ENCODE measurements around the gene CX3CL1.

DNA sequence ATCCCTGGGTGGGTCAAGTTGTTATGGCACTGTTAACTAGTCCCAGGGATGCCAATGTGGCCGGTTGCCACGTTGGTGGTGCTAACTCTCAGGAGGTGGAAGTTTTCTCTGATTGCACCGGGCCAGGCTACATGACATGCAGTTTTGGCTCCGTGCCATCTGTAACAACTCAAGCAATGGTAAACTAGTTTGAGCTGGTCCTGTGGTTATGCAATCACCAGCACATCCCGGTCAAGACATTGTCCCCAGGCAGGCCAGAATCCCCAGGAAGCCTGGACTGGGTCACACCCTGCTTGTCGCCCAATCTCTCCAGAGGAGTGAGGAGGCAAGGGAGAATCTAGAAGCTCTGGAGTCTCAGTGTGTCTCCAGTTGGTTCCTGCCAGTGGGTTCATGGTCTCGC lies 22.2 kb downstream of the CX3CL1 start:
- TF ChIP-seq, protein P1, sequence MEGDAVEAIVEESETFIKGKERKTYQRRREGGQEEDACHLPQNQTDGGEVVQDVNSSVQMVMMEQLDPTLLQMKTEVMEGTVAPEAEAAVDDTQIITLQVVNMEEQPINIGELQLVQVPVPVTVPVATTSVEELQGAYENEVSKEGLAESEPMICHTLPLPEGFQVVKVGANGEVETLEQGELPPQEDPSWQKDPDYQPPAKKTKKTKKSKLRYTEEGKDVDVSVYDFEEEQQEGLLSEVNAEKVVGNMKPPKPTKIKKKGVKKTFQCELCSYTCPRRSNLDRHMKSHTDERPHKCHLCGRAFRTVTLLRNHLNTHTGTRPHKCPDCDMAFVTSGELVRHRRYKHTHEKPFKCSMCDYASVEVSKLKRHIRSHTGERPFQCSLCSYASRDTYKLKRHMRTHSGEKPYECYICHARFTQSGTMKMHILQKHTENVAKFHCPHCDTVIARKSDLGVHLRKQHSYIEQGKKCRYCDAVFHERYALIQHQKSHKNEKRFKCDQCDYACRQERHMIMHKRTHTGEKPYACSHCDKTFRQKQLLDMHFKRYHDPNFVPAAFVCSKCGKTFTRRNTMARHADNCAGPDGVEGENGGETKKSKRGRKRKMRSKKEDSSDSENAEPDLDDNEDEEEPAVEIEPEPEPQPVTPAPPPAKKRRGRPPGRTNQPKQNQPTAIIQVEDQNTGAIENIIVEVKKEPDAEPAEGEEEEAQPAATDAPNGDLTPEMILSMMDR (IDR thresholded peaks at IDR 0.05) = no peak
- TF ChIP-seq POLR2AphosphoS5 (IDR thresholded peaks at IDR 0.05) = peak; percentile 30 to 75 (median 43)
- no peak for TF ChIP-seq POLR2A (IDR thresholded peaks at IDR 0.05)

Measured in breast epithelium (tissue), 3 donors.